ENCODE data around the gene CADM3.

CADM3 gene

DNA sequence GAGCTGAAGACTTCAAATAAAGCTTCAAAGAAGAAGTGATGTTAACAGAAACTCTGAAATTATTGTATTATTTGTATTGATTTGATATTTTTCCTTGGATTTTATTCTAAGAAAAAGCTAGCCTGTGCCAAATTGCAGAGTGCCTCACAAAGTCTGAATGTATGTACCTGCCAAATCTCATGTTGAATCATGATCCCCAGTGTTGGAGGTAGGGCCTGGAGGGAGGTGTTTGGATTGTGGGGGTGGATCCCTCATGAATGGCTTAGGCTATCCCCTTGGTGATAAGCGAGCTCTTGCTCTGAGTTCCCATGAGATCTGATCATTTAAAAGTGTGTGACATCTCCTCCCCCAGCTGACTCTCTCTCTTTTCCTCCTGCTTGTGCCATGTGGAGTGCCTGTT is 76.9 kb downstream of the CADM3 start:
- no peak for ATAC-seq
- peaks cover 82% of the 10 kb centered on the region for H3K27me3 Mint-ChIP-seq
- H3K4me1 Mint-ChIP-seq, result no peaks in the 10 kb centered on the region
- peaks cover 4% of the 10 kb centered on the region for H3K9me3 Mint-ChIP-seq
- H3K36me3 Mint-ChIP-seq, result peaks cover 5% of the 10 kb centered on the region
- no peak overlapping the region for H3K27ac Mint-ChIP-seq
- H3K4me3 Mint-ChIP-seq, result no peak overlapping the region

DNA sequence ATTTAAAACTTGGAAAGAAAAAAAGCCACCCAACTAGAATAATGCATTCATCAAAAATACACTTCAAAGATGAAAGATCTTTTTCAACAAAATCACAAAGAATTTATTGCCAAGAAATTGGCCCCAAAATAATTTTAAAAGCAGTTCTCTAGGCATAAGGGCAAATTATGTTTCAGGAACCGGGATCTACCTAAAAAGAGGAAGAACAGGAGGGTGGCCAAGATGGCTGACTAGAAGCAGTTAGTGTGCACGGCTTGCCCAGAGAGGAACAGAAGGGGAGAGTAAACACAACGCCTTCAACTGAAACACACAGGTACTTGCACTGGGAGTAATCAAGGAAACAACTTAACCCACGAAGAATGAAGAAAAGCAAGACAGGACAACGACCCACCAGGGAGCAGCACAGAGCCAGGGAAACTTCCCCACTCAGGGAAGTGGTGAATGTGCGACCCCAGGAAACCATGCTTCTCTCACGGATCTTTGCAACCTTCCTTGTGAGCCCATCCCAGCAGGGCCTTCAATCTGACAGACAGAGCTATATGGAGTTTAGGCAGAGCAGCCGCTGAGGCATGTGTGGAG is 79.3 kb downstream of the CADM3 start:
- H3K4me1 Mint-ChIP-seq, result no peaks in the 10 kb centered on the region
- peaks cover 65% of the 10 kb centered on the region for H3K27me3 Mint-ChIP-seq

More for the DNA sequence above, 79.3 kb downstream of the CADM3 start:
- Mint-ChIP-seq H3K9me3 (peaks cover 6% of the 10 kb centered on the region), H3K36me3 (peaks cover 5% of the 10 kb centered on the region), H3K4me3 (no peak overlapping the region), H3K27ac (no peak overlapping the region)
- ATAC-seq, result no peak

Data from stimulated activated memory B cell treated with anti-CD40 and anti-IgM and Interleukin-4, amounts not matched to agents 10 μg/mL and 1 μg/mL and 100 μg/mL, for 72 hours (primary cell).